LNCaP clone FGC (cell line): ENCODE data around the gene ZNF32.

Source experiments
- DNase-seq: peaks from one replicate; pipeline ENCODE4 v3.0.0-alpha.2; 2011; ENCODE audit warnings: low read depth
- H3K4me3 ChIP-seq: 2 replicates; pipeline ENCODE4 v1.5.1; 2011; ENCODE audit warnings: mild to moderate bottlenecking, low read depth, low read length, control low read depth
- TF ChIP-seq, protein P1 (sequence below): IDR thresholded peaks from 2 replicates; pipeline ENCODE4 v1.5.1; 2012; ENCODE audit warnings: mild to moderate bottlenecking; ENCODE audit not compliant: control insufficient read depth, insufficient read depth; ENCODE audit errors: extremely low read depth

ZNF32 gene, protein sequence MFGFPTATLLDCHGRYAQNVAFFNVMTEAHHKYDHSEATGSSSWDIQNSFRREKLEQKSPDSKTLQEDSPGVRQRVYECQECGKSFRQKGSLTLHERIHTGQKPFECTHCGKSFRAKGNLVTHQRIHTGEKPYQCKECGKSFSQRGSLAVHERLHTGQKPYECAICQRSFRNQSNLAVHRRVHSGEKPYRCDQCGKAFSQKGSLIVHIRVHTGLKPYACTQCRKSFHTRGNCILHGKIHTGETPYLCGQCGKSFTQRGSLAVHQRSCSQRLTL

DNA sequence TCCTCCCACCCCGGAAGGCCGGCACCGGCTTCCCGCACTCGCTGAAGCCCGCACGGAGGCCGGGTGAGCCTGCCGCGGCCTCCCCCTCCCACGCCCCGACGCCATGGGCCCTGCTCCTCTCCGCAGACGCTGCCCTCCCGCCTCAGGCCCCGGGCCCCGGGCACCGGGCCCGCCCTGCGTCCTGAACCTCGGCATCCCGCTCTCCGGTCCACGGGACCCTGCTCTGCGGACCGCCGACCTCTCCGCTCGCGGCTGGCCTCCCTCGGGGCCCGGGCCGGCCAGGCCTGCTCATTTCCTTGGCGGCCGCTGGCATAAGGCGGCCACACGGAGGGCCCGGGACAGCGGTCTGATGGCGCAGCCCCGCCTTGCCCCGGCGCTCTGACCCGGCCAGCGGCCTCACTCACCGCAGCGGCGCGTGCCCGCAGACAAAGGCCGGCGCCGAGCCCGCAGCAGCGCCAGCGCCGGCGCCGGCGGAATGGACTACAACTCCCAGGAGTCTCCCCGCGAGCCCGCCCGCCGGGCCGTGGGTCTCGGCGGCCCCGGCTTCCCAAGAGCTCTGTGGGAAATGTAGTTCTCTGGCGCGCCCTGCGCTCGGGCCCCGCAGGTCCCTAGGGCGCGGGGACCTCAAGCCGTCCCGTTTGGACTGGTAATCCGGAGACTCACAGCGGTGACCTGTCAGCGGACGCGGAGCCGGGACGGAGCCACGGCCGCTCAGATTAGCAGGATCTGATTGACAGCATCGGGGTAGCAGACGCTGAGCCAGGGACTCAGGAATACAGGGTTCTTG lies at the start of gene ZNF32:
Gene ZNF32, minus strand, starts transcription at position 484 of the 787 bp plus-strand sequence. CDS start 2,748 bp downstream, outside the sequence.
- peak within 1 kb of the TSS; percentile 61 for H3K4me3 ChIP-seq
- DNase-seq = peak; percentile 62
- TF ChIP-seq, protein P1, sequence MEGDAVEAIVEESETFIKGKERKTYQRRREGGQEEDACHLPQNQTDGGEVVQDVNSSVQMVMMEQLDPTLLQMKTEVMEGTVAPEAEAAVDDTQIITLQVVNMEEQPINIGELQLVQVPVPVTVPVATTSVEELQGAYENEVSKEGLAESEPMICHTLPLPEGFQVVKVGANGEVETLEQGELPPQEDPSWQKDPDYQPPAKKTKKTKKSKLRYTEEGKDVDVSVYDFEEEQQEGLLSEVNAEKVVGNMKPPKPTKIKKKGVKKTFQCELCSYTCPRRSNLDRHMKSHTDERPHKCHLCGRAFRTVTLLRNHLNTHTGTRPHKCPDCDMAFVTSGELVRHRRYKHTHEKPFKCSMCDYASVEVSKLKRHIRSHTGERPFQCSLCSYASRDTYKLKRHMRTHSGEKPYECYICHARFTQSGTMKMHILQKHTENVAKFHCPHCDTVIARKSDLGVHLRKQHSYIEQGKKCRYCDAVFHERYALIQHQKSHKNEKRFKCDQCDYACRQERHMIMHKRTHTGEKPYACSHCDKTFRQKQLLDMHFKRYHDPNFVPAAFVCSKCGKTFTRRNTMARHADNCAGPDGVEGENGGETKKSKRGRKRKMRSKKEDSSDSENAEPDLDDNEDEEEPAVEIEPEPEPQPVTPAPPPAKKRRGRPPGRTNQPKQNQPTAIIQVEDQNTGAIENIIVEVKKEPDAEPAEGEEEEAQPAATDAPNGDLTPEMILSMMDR = no peak

GRCh38 chr10:43698156-43698555 lies 49.5 kb upstream of the ZNF32 start:
- no peak for DNase-seq
- TF ChIP-seq, protein P1 = no peak
- no peak overlapping the region for H3K4me3 ChIP-seq

DNA sequence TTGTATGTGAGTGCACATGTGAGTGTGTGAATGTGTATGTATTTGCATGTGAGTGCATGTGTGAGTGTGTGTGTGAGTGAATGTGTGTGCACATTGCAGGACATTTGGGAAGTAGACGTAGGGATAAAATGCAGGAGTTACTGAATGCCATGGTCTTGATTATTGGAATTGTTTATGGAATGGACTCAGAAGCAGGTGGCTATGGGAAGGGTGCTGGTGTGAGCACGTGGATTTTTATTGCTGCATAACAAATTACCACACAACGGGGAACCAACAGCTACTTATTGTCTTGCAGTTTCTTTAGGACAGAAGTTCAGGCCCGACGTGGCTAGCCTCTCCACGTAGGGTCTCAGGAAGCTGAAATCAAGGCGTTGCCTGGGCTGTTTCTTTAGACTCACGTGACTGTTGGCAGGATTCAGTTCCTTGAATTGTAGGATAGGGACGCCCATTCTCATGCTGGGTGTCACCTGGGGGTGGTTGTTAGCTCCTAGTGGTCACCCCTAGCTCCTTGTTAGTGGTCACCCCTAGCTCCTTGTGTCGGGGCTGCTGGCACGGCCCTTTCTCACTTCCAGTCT lies 48.3 kb upstream of the ZNF32 start:
- TF ChIP-seq, protein P1 = no peak
- H3K4me3 ChIP-seq = no peak overlapping the region
- no peak for DNase-seq

GRCh38 chr10:43695730-43696129 lies 47.0 kb upstream of the ZNF32 start:
- no peak for DNase-seq
- TF ChIP-seq, protein P1 = no peak
- H3K4me3 ChIP-seq = no peak overlapping the region

DNA sequence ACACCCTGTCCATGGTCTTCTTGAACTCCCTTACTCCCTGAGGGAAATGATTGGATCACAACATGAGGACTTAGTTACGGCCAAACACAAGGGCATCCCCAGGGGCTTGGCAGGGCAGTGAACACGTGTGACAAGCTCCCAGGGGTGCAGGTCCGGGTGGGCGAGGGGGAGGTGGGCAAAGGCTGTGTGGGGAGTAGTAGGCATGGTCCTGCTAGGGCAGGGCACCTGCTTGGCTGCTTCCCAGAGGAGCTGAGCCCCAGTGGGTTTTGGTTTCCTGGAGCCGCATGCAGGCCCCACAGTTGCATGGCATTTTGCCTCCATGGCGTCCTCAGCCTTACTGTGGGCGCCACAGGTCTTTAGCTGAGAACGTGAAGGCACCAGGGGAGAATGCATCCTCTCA lies 46.6 kb upstream of the ZNF32 start:
- TF ChIP-seq, protein P1 = no peak
- DNase-seq = no peak
- no peak overlapping the region for H3K4me3 ChIP-seq

DNA sequence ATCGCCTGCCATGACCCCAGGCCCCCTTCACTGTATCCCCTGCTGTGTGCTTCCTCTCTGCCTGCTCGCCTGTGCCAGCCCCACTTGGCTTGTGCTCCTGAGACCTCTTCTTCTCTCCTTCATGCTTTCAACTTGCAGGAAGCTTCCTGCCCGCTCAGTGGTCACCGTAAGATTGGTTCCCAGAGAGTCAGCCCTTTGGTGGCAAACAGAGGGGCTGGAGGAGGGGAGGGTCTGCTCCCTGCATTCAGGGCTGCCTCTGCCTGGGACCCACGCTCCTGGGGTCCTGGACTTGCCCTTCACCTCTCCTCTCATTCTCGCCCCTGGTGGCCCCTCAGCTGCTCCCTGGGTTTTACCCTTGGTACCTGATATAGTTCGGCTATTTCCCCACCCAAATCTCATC lies 45.8 kb upstream of the ZNF32 start:
- no peak overlapping the region for H3K4me3 ChIP-seq
- DNase-seq = no peak
- TF ChIP-seq, protein P1 = no peak
